NCI-H446 treated with DMSO at 0.1 percent for 48 hours (cell line): ENCODE measurements around the gene GDF11.
A peak's percentile ranks its signal among the peaks of the same experiment; 100 is the strongest.

Source experiments
- DNase-seq: peaks from one replicate; lab custom pipeline; 2025; lab: John Stamatoyannopoulos, UW

GDF11 gene

DNA sequence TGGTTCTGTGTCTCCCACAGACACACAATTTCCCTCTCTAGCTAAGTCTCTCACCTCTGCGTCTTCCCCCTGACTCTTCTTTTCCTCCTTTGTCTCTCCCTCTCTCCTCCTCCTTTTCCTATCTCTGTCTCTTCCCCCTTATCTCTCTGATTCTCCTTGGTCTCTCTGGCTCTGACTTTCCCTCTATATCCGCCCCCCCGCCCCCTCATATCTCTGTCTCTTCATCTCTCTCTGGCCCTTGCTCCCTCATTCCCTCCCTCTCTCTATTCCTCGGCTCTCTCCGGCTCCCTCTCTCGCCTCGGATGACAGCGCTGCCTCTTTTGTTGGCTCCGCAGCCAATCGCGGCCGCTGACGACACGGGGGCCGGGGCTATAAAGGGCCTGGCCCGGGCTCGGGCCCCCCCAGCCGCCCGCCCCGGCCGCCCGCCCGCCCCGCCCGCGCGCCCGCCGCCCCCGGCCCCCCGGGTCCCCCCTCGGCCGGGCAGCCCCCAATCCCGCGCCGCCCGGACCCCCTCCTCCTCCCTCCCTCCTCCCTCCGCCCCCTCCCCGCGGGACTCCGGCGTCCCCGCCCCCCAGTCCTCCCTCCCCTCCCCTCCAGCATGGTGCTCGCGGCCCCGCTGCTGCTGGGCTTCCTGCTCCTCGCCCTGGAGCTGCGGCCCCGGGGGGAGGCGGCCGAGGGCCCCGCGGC lies at the start of gene GDF11:
GDF11 (plus strand) TSS at position 404 of the 687 bp plus-strand sequence; CDS start at position 599, 195 bp downstream.
- peak; percentile 60 for DNase-seq

DNA sequence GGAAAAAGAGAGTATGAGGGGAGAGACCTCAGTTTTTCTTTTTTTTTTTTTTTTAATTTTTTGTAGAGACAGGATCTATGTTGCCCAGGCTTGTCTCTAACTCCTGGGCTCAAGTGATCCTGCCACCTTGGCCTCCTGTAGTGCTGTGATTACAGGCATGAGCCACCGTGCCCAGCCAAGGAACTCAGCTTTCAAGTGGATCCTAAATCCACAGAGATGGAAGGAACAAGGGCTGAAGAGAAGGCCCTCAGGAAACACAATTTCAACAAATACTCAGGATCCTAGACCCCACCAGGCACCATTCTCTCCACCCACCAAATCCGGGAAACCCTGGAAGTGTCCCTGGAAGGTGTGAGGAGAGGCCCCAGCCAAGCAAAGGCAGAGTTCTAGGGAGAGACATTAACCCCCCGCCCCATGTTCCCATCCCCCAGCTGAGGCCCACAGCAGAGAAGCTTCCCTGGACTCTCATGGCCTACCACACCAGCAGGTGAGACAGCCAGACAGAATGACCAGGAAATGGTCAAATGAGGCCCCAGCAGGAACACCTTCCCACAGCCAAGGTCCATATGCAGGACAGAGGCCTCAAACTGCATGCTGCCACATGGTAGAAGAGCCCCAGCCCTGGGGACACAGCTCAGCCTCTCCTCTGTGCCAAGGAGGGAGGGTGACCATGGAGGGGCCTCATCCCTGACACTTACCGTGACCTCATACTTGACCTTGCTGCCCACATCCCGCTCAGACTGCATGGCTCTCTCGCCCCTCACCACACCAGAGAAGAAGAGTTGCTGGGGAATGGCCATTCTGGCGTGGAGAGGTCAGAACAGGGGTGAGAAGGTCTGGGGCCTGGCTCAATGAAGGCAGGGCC lies 49.4 kb upstream of the GDF11 start:
- DNase-seq, result no peak

DNA sequence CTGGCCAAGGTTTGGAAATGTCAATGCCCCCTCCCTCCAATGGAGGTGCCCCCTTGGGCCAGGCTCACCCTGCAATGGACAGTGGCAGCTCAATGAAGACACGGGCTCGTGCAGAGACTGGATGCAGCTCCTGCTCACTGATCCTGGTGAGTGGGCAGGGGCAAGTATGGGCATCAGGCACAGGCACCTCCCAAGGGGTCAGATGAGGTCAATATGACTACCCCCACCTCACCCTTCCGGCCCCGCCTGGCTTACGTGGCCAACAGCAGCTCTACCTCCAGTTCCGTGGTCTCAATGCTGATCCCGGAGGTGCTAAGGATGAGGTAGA lies 48.8 kb upstream of the GDF11 start:
- no peak for DNase-seq

DNA sequence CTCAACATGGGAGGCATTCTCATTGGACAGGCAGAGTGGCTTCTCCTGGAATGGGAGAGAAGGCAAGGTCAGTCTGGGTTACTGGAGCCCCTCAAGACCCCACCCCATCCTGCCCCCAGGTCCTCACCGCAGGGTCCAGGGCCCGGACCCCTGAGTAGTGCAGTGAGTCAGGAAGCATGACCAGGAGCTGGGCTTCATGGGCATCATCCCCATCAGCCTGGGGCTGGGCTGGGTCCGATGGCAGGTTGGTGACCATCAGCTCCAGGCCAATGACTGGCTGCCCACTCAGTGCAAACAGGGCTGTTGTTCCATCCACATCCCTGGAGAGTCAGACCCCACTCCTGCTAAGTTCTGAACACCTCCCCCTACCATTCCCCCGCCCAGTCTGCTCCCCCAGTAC lies 48.3 kb upstream of the GDF11 start:
- no peak for DNase-seq

DNA sequence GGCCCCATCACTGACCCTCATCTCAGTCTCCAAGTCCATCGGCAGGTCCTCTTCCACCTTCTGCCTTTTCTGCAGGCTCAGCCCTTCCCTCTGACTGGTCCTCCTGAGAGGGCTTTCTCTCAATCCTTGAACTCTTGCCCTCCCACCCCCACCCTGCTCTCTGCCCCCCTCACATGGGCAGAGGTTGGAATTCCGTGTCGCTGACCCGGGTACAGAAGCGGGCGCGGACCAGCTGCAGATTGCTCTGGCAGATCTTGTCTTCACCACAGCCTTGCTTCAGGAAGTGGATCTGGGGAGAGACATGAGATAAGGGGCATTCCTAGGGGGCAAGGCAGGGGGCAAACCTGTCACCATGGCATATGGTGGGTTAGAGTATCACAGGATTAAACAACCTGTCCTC lies 47.6 kb upstream of the GDF11 start:
- DNase-seq, result no peak

DNA sequence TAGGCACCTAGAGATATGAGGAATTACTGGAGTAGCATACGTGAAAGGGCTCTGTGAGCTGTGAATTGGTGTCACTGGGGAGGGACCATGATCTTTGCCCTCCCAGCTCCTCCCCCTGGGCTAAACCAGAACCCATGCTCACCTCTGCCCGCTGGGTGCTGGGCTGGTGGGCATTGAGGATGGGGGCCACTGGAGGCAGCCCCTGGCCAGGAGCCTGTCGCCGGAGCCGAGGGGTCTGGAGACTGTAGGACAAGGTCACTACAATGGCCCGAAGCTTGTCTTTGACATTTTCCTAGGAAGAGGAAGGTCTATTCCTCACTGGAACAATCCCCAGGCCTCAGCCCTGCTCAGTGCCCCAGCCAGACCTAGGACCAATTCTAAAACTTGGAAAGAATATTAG lies 46.8 kb upstream of the GDF11 start:
- DNase-seq, result no peak

DNA sequence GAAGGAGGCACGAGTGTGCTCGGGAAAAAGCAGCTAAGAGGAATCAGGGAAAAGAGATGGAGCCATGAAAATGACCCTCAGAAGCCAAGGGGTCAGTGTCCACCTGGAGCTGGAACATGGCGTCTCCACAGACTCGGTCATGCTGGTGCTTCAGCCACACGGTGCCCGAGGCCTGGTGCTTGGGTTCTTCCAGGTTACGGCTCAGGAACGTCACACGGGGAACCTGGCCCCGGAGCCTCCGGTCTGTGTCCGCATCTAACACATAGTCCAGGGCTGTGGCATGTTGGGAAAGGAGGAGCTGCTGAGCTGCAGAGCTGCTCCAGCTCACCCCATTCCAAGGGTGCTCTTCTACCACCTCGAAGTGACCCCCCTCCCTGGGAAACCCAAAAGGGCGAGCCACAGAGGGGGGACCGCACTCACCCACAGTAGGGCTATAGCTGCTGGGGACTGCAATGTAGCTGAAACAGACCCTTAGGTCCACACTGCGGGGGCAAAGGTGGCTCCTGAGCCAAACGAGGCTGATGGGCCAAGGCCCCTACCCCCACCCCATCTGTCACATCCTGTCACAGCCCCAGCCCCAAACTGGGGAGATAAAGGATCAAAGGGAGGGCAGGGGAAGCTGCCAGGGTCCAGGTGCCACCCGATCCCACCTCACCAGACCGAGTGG lies 46.0 kb upstream of the GDF11 start:
- no peak for DNase-seq

DNA sequence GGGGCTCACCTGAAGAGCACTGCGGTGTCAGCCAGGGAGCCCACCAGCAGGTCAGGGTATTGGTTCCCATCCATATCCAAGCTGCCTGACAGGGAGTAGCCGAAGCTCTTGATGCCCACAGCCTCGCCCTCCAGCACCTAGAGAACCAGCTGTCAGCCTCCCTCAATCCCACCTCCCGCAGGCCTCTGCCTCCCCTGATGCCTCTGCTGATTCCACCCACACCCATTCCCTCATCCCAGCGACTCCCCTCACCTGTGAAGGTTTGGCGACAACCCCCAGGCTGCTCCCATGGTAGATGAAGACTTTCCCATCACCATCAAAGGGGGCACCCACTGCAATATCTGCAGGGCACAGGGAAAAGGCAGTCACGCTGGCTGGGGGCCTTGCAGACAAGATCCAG lies 45.2 kb upstream of the GDF11 start:
- no peak for DNase-seq

DNA sequence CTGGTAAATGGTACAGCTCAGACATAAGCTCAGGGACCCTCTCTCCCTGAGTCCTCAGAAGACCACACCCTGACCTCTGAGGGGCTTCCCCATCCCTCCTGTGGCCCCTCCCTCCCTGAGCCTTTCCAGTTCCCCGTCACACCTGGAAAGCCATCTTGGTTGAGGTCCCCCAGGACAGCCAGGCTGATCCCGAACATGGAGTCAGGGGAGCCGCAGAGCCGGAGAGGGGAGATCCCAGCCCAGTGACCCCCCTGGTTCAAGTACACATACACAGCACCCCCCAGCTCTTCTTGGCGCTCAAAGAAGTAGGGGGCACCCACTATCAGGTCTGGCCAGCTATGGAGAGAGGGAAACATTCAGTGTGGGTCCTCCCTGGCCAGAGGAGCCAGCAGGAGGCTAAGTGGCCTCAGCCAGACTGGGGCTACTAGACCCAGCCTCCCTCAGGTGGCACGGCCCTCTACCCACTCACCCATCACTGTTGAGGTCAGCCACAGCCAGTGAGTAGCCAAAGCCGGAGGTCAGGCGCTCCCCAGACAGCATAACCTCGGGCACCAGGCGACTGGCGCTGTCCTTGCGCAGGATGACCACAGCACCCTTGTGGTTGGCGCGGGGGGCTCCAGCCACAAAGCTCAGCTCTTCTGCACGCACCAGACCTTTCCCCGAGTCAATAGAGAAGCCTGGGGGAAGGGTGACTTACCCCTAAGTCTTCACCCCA lies 44.5 kb upstream of the GDF11 start:
- no peak for DNase-seq

DNA sequence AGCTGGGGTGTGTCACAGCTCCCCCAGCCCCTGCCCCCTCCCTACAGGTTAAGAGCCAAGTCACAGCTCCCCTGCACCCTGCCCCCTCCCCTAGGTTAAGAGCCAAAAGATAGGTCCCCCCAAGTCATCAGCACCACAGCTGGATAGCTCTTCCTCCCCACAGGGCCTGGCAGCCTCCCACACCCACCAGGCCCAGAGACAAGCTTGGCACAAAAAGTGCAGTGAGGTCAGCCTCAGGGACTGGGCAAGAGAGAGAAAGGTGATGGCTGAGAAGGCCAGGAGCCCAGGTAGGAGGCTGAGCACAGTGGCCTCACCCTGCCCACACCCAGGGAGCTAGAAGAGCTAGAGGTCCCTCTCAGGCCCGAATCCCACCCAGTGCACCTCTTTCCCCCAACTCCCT lies 44.0 kb upstream of the GDF11 start:
- DNase-seq, result no peak

DNA sequence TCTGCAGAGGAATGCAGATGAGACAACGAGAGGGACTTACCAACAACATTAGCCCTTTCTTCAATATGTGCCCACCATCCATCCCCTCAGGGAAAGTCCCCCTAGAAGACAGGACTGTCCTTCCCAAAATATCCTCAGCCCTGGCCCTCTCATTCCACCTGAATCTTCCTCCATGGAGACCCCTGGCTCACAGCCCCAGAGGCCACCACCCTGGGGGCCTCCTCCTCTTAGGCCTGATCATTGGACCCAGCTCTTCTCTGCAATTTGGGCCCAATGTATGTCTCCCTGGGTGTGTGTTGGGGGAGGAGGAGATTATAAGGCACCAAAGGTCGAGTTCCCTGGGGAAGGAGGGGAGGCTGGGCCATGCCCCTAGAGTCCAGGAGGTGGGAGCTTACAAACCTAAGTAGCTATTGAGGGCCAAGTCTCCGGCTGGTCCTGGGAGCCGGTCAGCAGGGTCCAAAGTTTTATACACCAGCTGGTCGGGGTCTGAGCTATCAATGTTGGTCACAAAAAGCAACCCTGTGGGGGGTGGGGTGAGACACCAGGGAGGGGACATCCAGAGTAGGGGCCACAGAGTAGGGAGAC lies 43.4 kb upstream of the GDF11 start:
- no peak for DNase-seq

DNA sequence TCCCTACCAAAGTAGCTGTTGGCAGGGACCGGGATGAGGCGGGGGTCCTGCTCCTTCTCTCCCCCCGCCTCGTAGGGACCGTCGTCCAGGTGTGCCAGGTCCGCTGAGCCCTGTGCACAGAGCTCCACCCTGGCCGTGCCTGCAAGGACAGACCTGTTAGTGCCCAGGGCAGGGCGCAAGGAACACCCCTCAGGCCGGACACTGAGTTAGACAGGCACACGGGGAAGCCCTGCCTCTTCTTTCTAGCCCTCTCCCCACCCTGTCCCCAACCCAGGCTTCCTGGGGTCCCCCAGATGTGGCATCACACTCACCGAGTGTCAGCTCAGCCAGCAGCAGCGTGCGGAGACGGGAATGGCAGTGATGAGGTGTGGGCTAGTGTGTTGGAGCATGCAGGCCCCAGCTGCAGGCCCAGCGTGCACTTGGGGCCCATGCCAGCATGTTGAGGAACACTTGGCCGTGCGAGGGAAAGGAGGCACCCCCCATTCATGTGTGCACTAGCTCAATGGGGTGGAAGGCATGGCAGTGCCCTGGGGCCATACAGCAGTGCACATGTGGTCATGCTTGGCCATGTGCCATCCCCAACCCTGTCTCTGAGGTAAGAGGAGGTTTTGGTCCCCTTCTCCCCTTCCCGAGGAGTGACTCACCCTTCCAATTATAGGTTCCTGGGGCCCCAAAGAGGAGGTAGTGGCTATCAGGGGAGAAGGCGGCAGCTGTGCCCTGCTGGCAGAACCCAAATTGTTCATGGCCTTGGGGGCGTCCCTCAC lies 42.5 kb upstream of the GDF11 start:
- no peak for DNase-seq

DNA sequence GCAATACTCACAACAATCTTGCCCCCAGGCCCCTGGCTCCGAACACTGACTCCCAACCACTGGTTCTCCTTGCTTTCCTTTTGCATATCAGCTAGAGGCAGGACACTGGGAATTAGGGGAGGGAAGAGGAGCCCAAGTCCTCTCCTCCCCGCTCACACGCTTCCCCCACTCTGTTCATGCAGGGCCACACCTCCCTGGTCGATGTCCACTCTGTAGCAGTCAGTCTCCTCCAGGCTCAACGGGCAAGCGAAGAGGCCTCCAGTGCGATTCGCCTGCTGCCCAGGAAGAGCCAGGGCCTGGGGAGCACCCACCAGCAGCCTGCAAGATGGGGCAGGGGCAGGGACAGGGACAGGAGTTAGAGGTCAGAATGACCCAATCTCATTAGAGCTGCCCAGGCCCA lies 40.1 kb upstream of the GDF11 start:
- no peak for DNase-seq

DNA sequence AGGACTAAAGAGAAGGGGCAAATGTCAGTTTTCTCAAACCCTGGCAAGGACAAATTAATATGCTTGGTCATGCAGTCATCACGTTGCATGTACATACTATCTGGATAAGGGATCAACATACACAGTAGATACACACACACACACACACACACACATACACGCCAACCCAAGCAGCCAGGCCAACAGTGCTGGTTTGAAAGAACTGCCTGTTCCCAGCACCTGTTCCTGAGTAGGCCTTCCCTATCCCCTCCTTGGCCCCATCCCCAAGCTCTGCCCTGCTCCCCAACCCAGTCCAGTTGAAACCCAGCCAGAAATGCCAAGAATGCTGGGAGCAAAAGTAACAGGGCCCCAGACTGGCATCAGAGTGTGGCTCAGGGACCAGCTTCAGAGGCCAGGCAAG lies 39.6 kb upstream of the GDF11 start:
- DNase-seq, result no peak

DNA sequence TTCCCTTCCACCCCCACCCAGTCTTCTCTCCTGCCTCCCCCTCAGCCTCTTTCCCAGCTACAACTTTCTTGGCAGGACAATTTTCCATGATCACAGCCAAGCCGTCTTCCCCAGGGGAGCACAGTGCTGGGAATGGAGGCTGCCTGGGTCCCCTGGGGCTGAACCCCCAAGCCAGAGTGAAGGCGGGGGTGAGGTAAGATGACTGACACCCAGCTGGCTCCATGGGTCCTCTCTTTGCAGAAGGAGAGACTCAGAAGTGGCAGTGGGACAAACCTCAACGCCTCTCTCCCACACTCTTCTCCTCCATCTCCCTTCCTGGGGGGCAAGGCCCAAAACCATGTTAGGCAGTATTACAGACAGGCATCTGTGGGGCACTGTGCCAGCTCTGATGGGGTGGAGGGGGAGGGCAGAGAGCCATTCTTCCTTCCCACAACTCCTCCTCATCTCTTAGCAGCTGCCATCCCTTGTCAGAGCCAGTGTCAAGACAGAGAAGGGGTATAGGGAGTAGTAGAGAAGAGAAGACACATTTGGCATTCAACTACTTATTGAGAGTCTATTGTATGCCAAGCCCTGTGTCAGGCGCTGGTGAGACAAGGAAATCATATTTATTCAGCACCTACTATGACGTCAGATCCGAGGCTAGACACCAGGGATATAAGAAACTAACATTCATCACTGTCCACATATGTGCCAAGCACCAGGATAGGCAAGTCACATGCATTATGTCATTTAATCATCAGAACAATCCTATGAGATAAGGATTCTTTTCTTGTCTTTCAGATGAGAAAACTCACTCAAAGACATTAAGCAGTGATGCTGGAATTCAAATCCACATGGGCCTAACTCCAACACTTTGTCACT lies 38.8 kb upstream of the GDF11 start:
- peak; percentile 47 for DNase-seq

DNA sequence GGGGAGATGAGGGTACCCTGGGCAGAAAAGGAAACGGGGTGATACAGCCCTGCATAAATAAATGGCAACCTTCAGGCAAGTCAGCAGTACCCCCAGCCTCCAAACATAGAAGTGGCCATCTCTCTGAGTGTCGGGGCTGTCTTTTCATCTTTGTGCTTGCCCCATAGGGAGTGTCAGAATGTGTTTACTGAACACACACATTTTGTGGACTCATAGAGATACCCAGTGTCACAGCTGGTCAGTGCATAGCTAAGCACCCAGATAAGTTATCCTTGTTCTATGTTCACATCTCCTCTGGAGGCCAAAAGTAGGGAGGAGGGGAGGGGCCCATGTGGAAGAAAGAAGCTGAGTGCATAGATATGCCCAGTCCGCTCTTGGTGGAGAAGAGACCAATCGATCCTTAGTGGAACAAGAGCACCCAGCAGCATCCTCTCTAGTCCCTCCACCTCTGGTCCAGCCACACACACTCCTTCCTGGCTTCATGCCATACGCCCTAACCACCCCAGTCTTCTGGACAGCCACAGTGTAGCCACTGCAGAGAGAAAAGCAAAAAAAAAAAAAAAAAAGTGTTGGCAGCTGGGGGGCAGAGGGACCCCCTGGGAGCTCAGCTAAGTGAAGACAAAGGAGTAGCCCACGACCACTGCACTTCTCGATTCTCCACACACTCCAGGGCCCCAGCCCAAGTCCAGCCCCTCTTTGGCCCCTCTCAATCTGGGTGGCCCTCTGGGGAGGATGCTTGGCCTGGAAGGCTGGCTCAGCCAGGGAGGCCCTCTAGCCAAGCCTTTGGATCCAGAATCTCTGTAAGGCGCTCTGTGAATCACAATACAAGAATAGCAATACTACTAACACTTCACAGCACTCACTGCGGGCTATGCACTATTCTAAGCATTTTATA lies 37.9 kb upstream of the GDF11 start:
- no peak for DNase-seq

DNA sequence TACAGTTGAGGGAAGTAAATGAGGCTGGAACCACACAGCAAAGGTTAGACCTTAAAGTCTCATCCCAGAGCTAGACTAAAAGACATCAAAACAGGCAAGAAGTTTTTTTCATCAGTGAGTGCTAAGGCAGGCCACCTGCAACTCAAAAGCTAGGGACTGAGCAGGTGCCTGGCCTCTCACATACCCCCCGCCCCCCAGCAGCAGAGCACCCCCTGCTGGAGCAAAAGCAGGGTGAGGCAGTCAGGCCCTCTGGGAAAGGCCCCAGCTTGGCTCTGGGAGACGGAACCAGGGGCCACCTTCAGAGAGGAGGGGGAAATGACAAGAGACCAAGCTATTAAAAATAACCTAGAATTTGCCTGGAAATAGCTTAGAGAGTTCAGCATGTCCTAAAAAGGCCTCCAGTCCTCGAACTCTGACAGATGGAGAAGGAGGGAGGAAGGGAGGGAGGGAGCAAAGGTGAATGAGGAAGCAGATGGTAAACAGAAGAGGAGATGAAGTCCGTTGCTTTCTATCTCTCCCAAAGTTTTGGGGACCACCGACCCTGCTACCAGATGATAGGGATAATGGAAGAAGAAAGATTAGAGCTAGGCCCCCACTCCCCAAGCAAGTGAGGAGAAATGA lies 37.0 kb upstream of the GDF11 start:
- DNase-seq, result no peak

DNA sequence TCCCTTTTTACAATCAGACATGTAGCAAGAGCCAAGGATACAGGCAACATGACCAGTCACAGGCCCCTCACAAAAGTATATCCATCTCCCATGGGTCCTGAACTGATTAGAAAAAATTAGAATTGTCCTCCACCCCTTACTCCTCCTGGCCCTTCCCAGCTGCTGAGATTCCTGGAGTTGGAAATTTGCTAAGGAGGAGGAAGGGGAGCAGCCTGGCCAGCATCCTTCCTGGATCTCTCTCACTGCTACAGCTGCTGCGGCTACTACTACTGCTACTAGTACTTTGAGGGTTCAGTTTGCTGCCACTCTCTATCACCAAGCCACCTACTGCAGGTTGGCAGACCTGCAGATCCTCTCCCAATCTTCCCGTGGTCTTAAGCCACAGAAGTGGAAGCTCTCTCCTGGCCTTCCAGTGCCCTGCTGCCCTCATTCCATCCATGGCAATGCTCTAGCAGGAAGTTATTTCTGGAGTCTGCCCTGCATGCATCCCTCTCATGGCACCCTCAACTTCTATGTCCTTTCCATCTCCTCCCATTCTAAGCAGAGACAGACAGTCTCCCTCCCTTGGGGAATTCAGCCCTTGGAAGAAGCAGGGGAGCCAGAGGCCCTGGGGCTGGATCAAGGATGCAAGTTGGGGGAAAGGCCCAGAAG lies 36.2 kb upstream of the GDF11 start:
- no peak for DNase-seq
